K562 (cell line): ENCODE measurements around the gene CHSY1. TPM values are rescaled to one million over a fixed set of nuclear protein-coding genes. Genes with fewer than 3 reads are reported as not detected.

Experiments
- HOMEZ ChIP-seq: fragments of 250-450 bp; sonication (Bioruptor Pico); IDR thresholded peaks from 2 replicates; pipeline ENCODE4 v1.4.0; 2020; ENCODE audit warnings: mild to moderate bottlenecking, moderate library complexity
- MAZ ChIP-seq, 2 experiments: fragments of 450-650 bp in 1 of 2; sonication (generic) in 1 of 2; formaldehyde crosslinking; IDR thresholded peaks in 1 of 2; conservative IDR thresholded peaks in 1 of 2; 2 replicates each; pipeline versions ENCODE4 v1.4.0 to v1.5.0; 2020; ENCODE audit warnings: mild to moderate bottlenecking in 1 of 2, missing genetic modification reagents in 1 of 2
- RAD21 ChIP-seq, 2 experiments: fragments of 250-450 bp in 1 of 2; fragments of 450-650 bp in 1 of 2; sonication (Bioruptor Pico) in 1 of 2; formaldehyde crosslinking in 1 of 2; IDR thresholded peaks in 1 of 2; conservative IDR thresholded peaks in 1 of 2; 2 replicates each; pipeline versions ENCODE4 v1.4.0 to v1.8.0; 2020 to 2022; ENCODE audit warnings: mild to moderate bottlenecking in 2 of 2, moderate library complexity in 1 of 2
- SP2 ChIP-seq: IDR thresholded peaks from 2 replicates; pipeline ENCODE4 v1.6.1; 2011; ENCODE audit warnings: mild to moderate bottlenecking, low read depth, low read length, moderate library complexity; ENCODE audit not compliant: poor library complexity, severe bottlenecking; ENCODE audit errors: extremely low read depth
- TAF7 ChIP-seq: fragments of 450-650 bp; IDR thresholded peaks from 2 replicates; pipeline ENCODE4 v1.6.1; 2016; ENCODE audit warnings: missing genetic modification characterization, missing compliant biosample characterization
- VEZF1 ChIP-seq: fragments of 200-800 bp; sonication (Bioruptor generic); IDR thresholded peaks from 2 replicates; pipeline ENCODE4 v1.6.1; 2017; ENCODE audit warnings: missing genetic modification characterization, missing compliant biosample characterization
- ZBTB40 ChIP-seq, 2 experiments: fragments of 450-650 bp in 1 of 2; sonication (generic) in 1 of 2; formaldehyde crosslinking in 1 of 2; IDR thresholded peaks; 2 replicates each; pipeline versions ENCODE4 v1.7.1 to v1.9.0; 2016 to 2022; ENCODE audit warnings: inconsistent platforms in 1 of 2, mild to moderate bottlenecking in 1 of 2, missing genetic modification reagents in 1 of 2
- polyA plus RNA-seq, 8 experiments: library from polyadenylated mRNA; depleted of rRNA in 4 of 8; stranded (reverse) in 5 of 8; unstranded in 3 of 8; fragments of >200 nt; fragmentation: Nextera tagmentation in 2 of 8; fragmentation: Illumina TruSeq in 1 of 8; extraction: Ambion mirVana in 2 of 8; extraction: Trizol in 1 of 8; gene quantifications; 2 replicates each; pipeline versions ENCODE4 v1.2.1 to v1.2.3, GENCODE V29; 2011 to 2014; ENCODE audit warnings: inconsistent platforms in 1 of 8, missing spikeins in 1 of 8
- total RNA-seq, 7 experiments: library from RNA; depleted of rRNA in 6 of 7; stranded (reverse); fragments of >200 nt in 6 of 7; fragmentation: Illumina TruSeq in 2 of 7; extraction: Trizol in 2 of 7; gene quantifications; 2 replicates each; pipeline versions ENCODE4 v1.2.1 to v1.2.3, GENCODE V29; 2011 to 2021; ENCODE audit warnings: low replicate concordance in 1 of 7

The CHSY1 gene
- total and polyA plus RNA-seq, 9 of the 15 experiments (the other 6 are each of a cell fraction or from before 2014, with no cell fraction given): 7.0 to 16.4 (median 13.4) TPM

GRCh38 chr15:101251830-101252820 lies at the start of gene CHSY1 (continued):
- peak; percentile 98 for TF ChIP-seq VEZF1 (CRISPR knock-in tag)
- TF ChIP-seq MAZ (CRISPR knock-in tag; conservative IDR thresholded peaks at IDR 0.05 in 1 of 2, IDR thresholded peaks at IDR 0.05 in 1 of 2): peak; percentile 75 to 85; a peak in 3 of 4 replicates
- TF ChIP-seq SP2: no peak
- 0 out of 2 replicates have a peak, but pooled peaks have one; percentile 51 for TF ChIP-seq ZBTB40 (IDR thresholded peaks at IDR 0.05)
- no peak for TF ChIP-seq ZBTB40 (CRISPR knock-in tag; IDR thresholded peaks at IDR 0.05)
- no peak for TF ChIP-seq TAF7
- no peak for TF ChIP-seq HOMEZ (CRISPR knock-in tag)
- TF ChIP-seq RAD21 (CRISPR knock-in tag; conservative IDR thresholded peaks at IDR 0.05 in 1 of 2, IDR thresholded peaks at IDR 0.05 in 1 of 2): peak; percentile 32 to 68; a peak in 3 of 4 replicates
